Uterus (tissue), 4 donors: Measurements from ENCODE around the gene PGM1. TPM values are rescaled to one million over a fixed set of nuclear protein-coding genes. Genes with fewer than 3 reads are reported as not detected.

Experiments
- DNase-seq, 2 donors: peaks; one replicate each; pipeline ENCODE4 v3.0.0-alpha.2; 2019 to 2020
- H3K27ac ChIP-seq, 2 donors: fragments of 200-600 bp; sonication (generic); 1 replicate in 1 of 2; 2 replicates in 1 of 2; pipeline ENCODE4 v1.5.1; 2016 to 2018
- H3K27me3 ChIP-seq, 2 donors: fragments of 200-600 bp; sonication (generic); one replicate each; pipeline ENCODE4 v1.5.1; 2018 to 2019; ENCODE audit warnings: control low read depth in 1 of 2
- H3K36me3 ChIP-seq, 2 donors: fragments of 200-600 bp; sonication (generic); one replicate each; pipeline ENCODE4 v1.5.1; 2019; ENCODE audit warnings: control low read depth in 1 of 2
- H3K4me1 ChIP-seq, 2 donors: fragments of 200-600 bp; sonication (generic); one replicate each; pipeline ENCODE4 v1.5.1; 2018 to 2019; ENCODE audit warnings: control low read depth in 1 of 2
- H3K4me3 ChIP-seq, 2 donors: fragments of 200-600 bp; sonication (generic); 1 replicate in 1 of 2; 2 replicates in 1 of 2; pipeline ENCODE4 v1.5.1; 2018 to 2019; ENCODE audit warnings: mild to moderate bottlenecking in 1 of 2
- H3K9me3 ChIP-seq, 2 donors: fragments of 200-600 bp; sonication (generic); one replicate each; pipeline ENCODE4 v1.5.1; 2019; ENCODE audit warnings: control low read depth in 1 of 2
- CTCF ChIP-seq, 4 experiments: fragments of 200-600 bp in 2 of 4; fragments of 450-650 bp in 2 of 4; sonication (generic) in 2 of 4; IDR thresholded peaks; one replicate each; pipeline ENCODE4 v1.5.1; 2016 to 2019; ENCODE audit warnings: antibody characterized with exemption in 4 of 4, mild to moderate bottlenecking in 2 of 4, moderate library complexity in 1 of 4
- POLR2A ChIP-seq, 2 donors: fragments of 450-650 bp; IDR thresholded peaks; one replicate each; pipeline ENCODE4 v1.6.1; 2016; ENCODE audit warnings: antibody characterized with exemption in 2 of 2, mild to moderate bottlenecking in 1 of 2, moderate library complexity in 1 of 2
- intact Hi-C: fragments of 100-400 bp; cut with DNase I; formaldehyde crosslinking; loops from one replicate; pipeline ENCODE4 v1.15.1; 2023; ENCODE audit warnings: low total_unique reads
- total RNA-seq, 4 donors: library from RNA; depleted of rRNA in 3 of 4; stranded (reverse); fragments of >200 nt in 3 of 4; gene quantifications; one replicate each; pipeline versions ENCODE4 v1.1.0 to v1.2.4, GENCODE V29; 2014 to 2023
- donor health status: DM: yes; HTN: yes; CAD: no.

The PGM1 gene
- total RNA-seq, 4 donors from 2014 or later, result 17.9 to 75.8 (median 27.8) TPM

GRCh38 chr1:63630238-63630637 is 37.0 kb downstream of the PGM1 start:
- H3K9me3 ChIP-seq, result no peaks in the 10 kb centered on the region
- H3K27me3 ChIP-seq, result no peaks in the 10 kb centered on the region
- DNase-seq, result no peak
- no peak overlapping the region for H3K4me3 ChIP-seq
- no peaks in the 10 kb centered on the region for H3K4me1 ChIP-seq
- intact Hi-C loops, result no loop called here
- H3K27ac ChIP-seq, result no peak overlapping the region
- TF ChIP-seq CTCF (IDR thresholded peaks at IDR 0.05) (no peak), POLR2A (IDR thresholded peaks at IDR 0.05) (no peak)
- H3K36me3 ChIP-seq, result no peaks in the 10 kb centered on the region

- DNase-seq, result no peak
- Histone ChIP-seq H3K4me1 (no peaks in the 10 kb centered on the region), H3K4me3 (no peak overlapping the region), H3K9me3 (no peaks in the 10 kb centered on the region), H3K27me3 (no peaks in the 10 kb centered on the region), H3K27ac (no peak overlapping the region), H3K36me3 (no peaks in the 10 kb centered on the region)
- intact Hi-C loops, result no loop called here
- no peak for TF ChIP-seq CTCF (IDR thresholded peaks at IDR 0.05)
Observed at GRCh38 chr1:63630666-63631065, 37.5 kb downstream of the PGM1 start.

GRCh38 chr1:63632110-63632509 is 38.9 kb downstream of the PGM1 start:
- Histone ChIP-seq H3K27me3 (no peaks in the 10 kb centered on the region), H3K27ac (no peak overlapping the region), H3K4me1 (no peaks in the 10 kb centered on the region), H3K36me3 (no peaks in the 10 kb centered on the region), H3K4me3 (no peak overlapping the region), H3K9me3 (no peaks in the 10 kb centered on the region)
- no peak for DNase-seq
- no peak for TF ChIP-seq CTCF (IDR thresholded peaks at IDR 0.05)
- TF ChIP-seq POLR2A (IDR thresholded peaks at IDR 0.05), result no peak
- intact Hi-C loops, result no loop called here

DNA sequence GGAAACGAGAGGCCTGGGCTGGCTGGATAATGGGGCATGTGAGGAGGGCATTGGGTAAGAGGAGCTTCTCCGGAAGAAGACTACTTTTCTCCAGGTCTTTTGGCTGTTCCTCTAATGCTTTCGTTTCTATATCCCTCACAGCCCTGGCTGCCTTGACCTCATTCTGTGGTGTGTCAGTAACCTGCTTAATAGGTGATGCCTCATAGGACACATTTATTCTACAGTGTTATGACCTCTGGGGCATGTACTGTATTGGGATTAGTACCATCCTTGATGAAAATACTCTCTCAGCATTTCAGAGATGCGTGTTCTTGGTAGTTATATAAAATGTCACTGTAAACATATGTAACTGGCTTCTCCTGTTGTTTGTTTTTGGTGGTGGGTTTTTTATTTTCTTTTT is 40.1 kb downstream of the PGM1 start:
- H3K9me3 ChIP-seq, result no peaks in the 10 kb centered on the region
- intact Hi-C loops, result no loop called here
- H3K27ac ChIP-seq, result no peak overlapping the region
- TF ChIP-seq POLR2A (IDR thresholded peaks at IDR 0.05) (no peak), CTCF (IDR thresholded peaks at IDR 0.05) (no peak)
- no peaks in the 10 kb centered on the region for H3K36me3 ChIP-seq
- no peak for DNase-seq
- no peaks in the 10 kb centered on the region for H3K4me1 ChIP-seq
- H3K4me3 ChIP-seq, result no peak overlapping the region
- H3K27me3 ChIP-seq, result no peaks in the 10 kb centered on the region

DNA sequence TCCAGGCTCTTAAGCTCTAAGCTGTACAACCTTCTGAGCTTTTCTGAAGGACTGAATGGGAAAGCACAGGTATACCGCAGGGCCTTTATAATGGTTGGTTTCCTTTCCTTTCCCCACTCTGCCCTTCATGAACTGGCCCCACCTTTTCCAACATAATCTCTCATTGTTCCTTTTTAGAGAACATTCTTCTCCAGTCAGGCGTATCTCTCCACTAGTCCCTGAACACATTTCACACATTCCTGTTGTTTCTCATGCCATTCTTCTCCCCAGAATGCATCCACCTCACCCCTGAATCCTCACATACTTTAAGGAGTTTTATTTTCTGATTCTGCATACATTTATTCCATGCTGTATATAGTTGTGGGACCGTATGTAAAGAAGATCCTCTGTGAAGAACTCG is 41.3 kb downstream of the PGM1 start:
- Histone ChIP-seq H3K9me3 (no peaks in the 10 kb centered on the region), H3K4me3 (no peak overlapping the region), H3K27ac (no peak overlapping the region), H3K4me1 (no peaks in the 10 kb centered on the region), H3K27me3 (no peaks in the 10 kb centered on the region), H3K36me3 (no peaks in the 10 kb centered on the region)
- no peak for TF ChIP-seq POLR2A (IDR thresholded peaks at IDR 0.05)
- no peak for TF ChIP-seq CTCF (IDR thresholded peaks at IDR 0.05)
- DNase-seq, result no peak
- intact Hi-C loops, result no loop called here
